Thoracic aorta (tissue), 2 donors: ENCODE results near the gene TAS2R38. TPM values are rescaled to one million over a fixed set of nuclear protein-coding genes. Genes with fewer than 3 reads are reported as not detected.

Experiments
- ATAC-seq: fragments of 150-250 bp; one replicate; pipeline ENCODE4 v1.8.0; 2017; ENCODE audit warnings: low read depth; ENCODE audit not compliant: insufficient number of reproducible peaks, low FRiP score
- DNase-seq: peaks from one replicate; pipeline ENCODE4 v3.0.0-alpha.2; 2020; ENCODE audit warnings: low spot score
- H3K27ac ChIP-seq, 2 donors: fragments of 200-600 bp; sonication (generic); 1 replicate in 1 of 2; 2 replicates in 1 of 2; pipeline ENCODE4 v1.5.1; 2016; ENCODE audit warnings: mild to moderate bottlenecking in 2 of 2, moderate library complexity in 2 of 2
- H3K27me3 ChIP-seq: fragments of 200-600 bp; sonication (generic); replicated peaks from 2 replicates; pipeline ENCODE4 v1.6.0; 2016; ENCODE audit warnings: mild to moderate bottlenecking; ENCODE audit not compliant: insufficient read depth
- H3K36me3 ChIP-seq: fragments of 200-600 bp; sonication (generic); one replicate; pipeline ENCODE4 v1.5.1; 2016
- H3K4me1 ChIP-seq, 2 donors: fragments of 200-600 bp; sonication (generic); 1 replicate in 1 of 2; 2 replicates in 1 of 2; pipeline versions ENCODE4 v1.5.1 to v1.6.0; 2016; ENCODE audit warnings: low read depth in 2 of 2, mild to moderate bottlenecking in 1 of 2; ENCODE audit not compliant: control insufficient read depth in 1 of 2
- H3K4me3 ChIP-seq: fragments of 200-600 bp; sonication (generic); 2 replicates; pipeline ENCODE4 v1.5.1; 2016; ENCODE audit warnings: mild to moderate bottlenecking
- H3K9me3 ChIP-seq: fragments of 200-600 bp; sonication (generic); 2 replicates; pipeline ENCODE4 v1.5.1; 2016
- total RNA-seq, 2 donors: library from RNA; depleted of rRNA; stranded (reverse); fragments of >200 nt; gene quantifications; one replicate each; pipeline versions ENCODE4 v1.1.0 to v1.2.3, GENCODE V29; 2016
- TF ChIP-seq, protein P1 (sequence below): fragments of 200-600 bp; sonication (generic); IDR thresholded peaks from one replicate; pipeline ENCODE4 v1.5.1; 2019; ENCODE audit warnings: antibody characterized with exemption

The TAS2R38 gene
- total RNA-seq, 2 donors from 2014 or later: not detected

DNA sequence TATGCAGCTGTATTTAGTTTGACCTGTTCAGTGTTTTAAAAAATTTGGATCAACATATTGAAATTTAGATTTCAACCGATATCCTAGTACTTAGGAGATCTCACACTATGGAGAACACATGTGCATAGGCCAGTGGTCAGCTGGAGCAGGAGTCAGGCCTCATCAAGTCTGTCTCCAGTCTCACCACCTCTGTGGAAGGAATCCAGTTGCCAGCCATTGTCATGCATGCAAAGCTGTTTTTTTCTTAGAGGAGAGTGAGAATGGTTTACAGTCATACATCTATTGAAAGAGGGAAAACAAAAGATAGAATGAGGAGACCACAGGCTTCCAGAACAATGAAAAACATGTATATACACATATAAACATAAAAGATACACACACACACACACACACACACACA lies 19.2 kb downstream of the TAS2R38 start:
- ATAC-seq: no peak
- no peaks in the 10 kb centered on the region for H3K9me3 ChIP-seq
- TF ChIP-seq, protein P1, sequence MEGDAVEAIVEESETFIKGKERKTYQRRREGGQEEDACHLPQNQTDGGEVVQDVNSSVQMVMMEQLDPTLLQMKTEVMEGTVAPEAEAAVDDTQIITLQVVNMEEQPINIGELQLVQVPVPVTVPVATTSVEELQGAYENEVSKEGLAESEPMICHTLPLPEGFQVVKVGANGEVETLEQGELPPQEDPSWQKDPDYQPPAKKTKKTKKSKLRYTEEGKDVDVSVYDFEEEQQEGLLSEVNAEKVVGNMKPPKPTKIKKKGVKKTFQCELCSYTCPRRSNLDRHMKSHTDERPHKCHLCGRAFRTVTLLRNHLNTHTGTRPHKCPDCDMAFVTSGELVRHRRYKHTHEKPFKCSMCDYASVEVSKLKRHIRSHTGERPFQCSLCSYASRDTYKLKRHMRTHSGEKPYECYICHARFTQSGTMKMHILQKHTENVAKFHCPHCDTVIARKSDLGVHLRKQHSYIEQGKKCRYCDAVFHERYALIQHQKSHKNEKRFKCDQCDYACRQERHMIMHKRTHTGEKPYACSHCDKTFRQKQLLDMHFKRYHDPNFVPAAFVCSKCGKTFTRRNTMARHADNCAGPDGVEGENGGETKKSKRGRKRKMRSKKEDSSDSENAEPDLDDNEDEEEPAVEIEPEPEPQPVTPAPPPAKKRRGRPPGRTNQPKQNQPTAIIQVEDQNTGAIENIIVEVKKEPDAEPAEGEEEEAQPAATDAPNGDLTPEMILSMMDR: no peak
- no peak for DNase-seq
- H3K4me3 ChIP-seq: no peak overlapping the region
- H3K27ac ChIP-seq: no peak overlapping the region
- H3K27me3 ChIP-seq: no peaks in the 10 kb centered on the region
- no peaks in the 10 kb centered on the region for H3K36me3 ChIP-seq
- H3K4me1 ChIP-seq: no peaks in the 10 kb centered on the region

- TF ChIP-seq, protein P1: no peak
- no peaks in the 10 kb centered on the region for H3K36me3 ChIP-seq
- no peak overlapping the region for H3K4me3 ChIP-seq
- no peak overlapping the region for H3K27ac ChIP-seq
- no peaks in the 10 kb centered on the region for H3K4me1 ChIP-seq
- H3K27me3 ChIP-seq: no peaks in the 10 kb centered on the region
- no peaks in the 10 kb centered on the region for H3K9me3 ChIP-seq
- no peak for DNase-seq
- ATAC-seq: no peak
These were observed 21.1 kb downstream of the TAS2R38 start for GRCh38 chr7:141952461-141952860.

DNA sequence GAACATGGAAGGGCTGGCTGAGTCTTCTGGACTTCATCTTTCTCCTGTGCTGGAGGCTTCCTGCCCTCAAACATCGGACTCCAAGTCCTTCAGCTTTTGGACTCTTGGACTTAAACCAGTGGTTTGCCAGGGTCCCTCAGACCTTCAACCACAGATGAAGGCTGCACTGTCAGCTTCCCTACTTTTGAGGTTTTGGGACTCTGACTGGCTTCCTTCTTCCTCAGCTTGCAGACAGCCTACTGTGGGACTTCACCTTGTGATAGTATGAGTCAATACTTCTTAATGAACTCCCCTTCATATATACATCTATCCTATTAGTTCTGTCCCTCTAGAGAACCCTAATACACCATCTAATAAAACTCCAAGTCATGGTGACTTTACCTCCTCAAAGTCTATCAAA lies 22.8 kb downstream of the TAS2R38 start:
- H3K36me3 ChIP-seq: no peaks in the 10 kb centered on the region
- ATAC-seq (no peak), DNase-seq (no peak)
- no peak overlapping the region for H3K4me3 ChIP-seq
- TF ChIP-seq, protein P1: no peak
- no peaks in the 10 kb centered on the region for H3K9me3 ChIP-seq
- H3K4me1 ChIP-seq: no peaks in the 10 kb centered on the region
- H3K27me3 ChIP-seq: no peaks in the 10 kb centered on the region
- H3K27ac ChIP-seq: no peak overlapping the region

GRCh38 chr7:141949911-141950310 lies 23.7 kb downstream of the TAS2R38 start:
- H3K27me3 ChIP-seq: no peaks in the 10 kb centered on the region
- no peak for ATAC-seq
- H3K4me1 ChIP-seq: no peaks in the 10 kb centered on the region
- H3K27ac ChIP-seq: no peak overlapping the region
- DNase-seq: no peak
- no peak overlapping the region for H3K4me3 ChIP-seq
- H3K36me3 ChIP-seq: no peaks in the 10 kb centered on the region
- no peaks in the 10 kb centered on the region for H3K9me3 ChIP-seq
- TF ChIP-seq, protein P1: no peak

DNA sequence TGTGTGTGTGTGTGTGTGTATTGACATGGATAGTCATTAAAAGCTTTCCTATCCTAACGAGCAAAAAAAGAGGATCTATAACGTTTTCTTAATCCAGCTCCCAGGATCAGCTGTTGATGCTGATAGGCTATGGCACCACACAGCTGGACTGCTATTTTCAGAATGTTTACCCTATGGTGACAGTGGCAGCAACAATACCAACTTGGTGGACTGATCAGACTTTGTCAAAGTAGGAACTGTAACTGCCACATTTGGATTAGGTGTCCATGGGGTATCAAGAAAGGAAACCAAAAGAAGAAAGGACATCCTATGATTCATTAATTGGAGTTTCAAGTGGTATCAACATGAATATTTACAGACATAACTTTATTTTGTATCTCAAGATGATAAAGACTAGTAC lies 24.1 kb downstream of the TAS2R38 start:
- DNase-seq: no peak
- Histone ChIP-seq H3K36me3 (no peaks in the 10 kb centered on the region), H3K4me1 (no peaks in the 10 kb centered on the region), H3K27me3 (no peaks in the 10 kb centered on the region), H3K27ac (no peak overlapping the region), H3K4me3 (no peak overlapping the region), H3K9me3 (no peaks in the 10 kb centered on the region)
- TF ChIP-seq, protein P1: no peak
- no peak for ATAC-seq
